HEK293T (cell line): Measurements from ENCODE around the gene HOXA3.

Experiments used
- ARNT ChIP-seq: fragments of 450-650 bp; IDR thresholded peaks from 2 replicates; pipeline ENCODE4 v1.6.1; 2017; ENCODE audit warnings: mild to moderate bottlenecking
- BHLHE40 ChIP-seq: fragments of 450-650 bp; IDR thresholded peaks from 2 replicates; pipeline ENCODE4 v1.6.1; 2016; ENCODE audit warnings: mild to moderate bottlenecking, moderate library complexity, borderline replicate concordance
- ELF4 ChIP-seq: fragments of 450-650 bp; IDR thresholded peaks from 2 replicates; pipeline ENCODE4 v1.6.1; 2017; ENCODE audit warnings: antibody characterized with exemption
- FOXA1 ChIP-seq: fragments of 450-650 bp; IDR thresholded peaks from 2 replicates; pipeline ENCODE4 v1.6.1; 2016; ENCODE audit warnings: mild to moderate bottlenecking
- FOXK2 ChIP-seq: fragments of 450-650 bp; IDR thresholded peaks from 2 replicates; pipeline ENCODE4 v1.6.1; 2016; ENCODE audit warnings: mild to moderate bottlenecking
- FOXM1 ChIP-seq: fragments of 450-650 bp; IDR thresholded peaks from 2 replicates; pipeline ENCODE4 v1.6.1; 2017; ENCODE audit warnings: mild to moderate bottlenecking, borderline replicate concordance
- L3MBTL2 ChIP-seq: fragments of 450-650 bp; conservative IDR thresholded peaks from 2 replicates; pipeline ENCODE4 v1.6.1; 2016; ENCODE audit warnings: mild to moderate bottlenecking
- LEF1 ChIP-seq: fragments of 450-650 bp; IDR thresholded peaks from 2 replicates; pipeline ENCODE4 v1.6.1; 2017; ENCODE audit warnings: mild to moderate bottlenecking, borderline replicate concordance
- NFRKB ChIP-seq: fragments of 450-650 bp; IDR thresholded peaks from 2 replicates; pipeline ENCODE4 v1.6.1; 2016; ENCODE audit warnings: mild to moderate bottlenecking, moderate library complexity
- SP1 ChIP-seq: fragments of 450-650 bp; IDR thresholded peaks from 2 replicates; pipeline ENCODE4 v1.6.1; 2017
- SUZ12 ChIP-seq: fragments of 450-650 bp; IDR thresholded peaks from 2 replicates; pipeline ENCODE4 v1.6.1; 2016; ENCODE audit warnings: mild to moderate bottlenecking
- TARDBP ChIP-seq: fragments of 450-650 bp; IDR thresholded peaks from 2 replicates; pipeline ENCODE4 v1.6.1; 2016
- ZNF384 ChIP-seq: fragments of 450-650 bp; IDR thresholded peaks from 2 replicates; pipeline ENCODE4 v1.6.1; 2016

DNA sequence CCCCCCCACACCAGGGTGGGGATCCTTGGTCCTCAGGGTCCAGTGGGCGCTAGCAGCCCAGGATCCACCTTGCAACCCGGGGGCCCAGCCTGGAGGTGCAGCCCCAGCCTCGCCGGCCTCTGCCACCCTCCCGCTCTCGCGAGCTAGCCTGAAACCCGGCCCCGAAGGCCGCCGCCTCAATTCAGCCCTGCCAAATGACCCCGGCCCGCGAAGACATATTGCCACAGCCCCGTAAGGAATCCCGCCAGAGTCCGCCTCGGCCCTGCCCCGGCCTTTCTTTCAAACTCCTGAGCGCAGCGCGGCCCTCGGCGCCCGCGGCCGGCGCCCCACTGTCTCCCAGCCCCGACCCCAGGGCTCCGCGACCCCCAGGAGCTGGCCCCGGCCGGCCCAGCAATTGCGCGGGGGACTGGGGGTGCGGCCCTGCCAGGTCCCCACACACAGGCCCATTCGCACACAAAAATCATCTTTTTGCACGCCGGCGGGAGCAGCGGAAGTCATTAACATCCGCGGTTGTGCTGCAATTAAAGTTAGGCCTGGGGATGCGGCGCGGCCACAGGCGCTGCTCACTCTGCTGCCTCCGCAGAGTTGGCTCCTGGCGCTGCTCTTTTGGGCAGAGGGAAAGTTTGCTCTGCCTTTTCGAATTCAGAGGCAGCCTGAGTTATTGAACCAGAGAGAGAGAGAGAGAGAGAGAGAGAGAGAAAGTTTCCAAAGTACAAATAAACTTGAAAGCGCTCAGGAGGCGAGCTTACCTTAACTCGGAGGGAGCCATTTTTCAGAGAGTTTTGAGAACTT lies 12.9 kb downstream of the HOXA3 start:
- TF ChIP-seq FOXA1 (no peak), SP1 (no peak), ELF4 (no peak), SUZ12 (no peak), NFRKB (no peak), FOXK2 (no peak), BHLHE40 (no peak), ARNT (no peak), TARDBP (no peak), LEF1 (no peak), FOXM1 (no peak), ZNF384 (no peak), L3MBTL2 (no peak; the same call in 1 of the 2 replicates)
